ENCODE data around the gene PTH2R.
"Not testable (repeated sequence)": the region's sequence is repeated elsewhere in the genome, so short reads cannot be mapped to it uniquely, and the experiment has no call there.

PTH2R gene

DNA sequence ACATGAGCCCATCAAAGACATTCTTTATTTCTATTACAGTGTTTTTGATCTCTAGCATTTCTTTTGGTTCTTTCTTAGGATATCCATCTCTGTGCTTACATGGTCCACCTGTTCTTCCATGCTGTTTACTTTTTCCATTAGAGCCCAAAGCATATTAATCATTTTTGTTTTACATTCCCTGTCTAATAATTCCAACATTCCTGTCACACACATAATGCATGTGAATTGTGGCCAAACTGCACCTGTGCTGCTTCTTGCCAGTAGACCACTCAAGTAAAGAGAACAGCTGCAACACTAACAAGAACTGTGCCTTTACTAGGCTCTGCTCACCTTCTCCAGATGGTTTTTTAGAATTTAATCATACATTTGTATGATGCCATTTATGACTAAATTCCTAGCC lies 103.0 kb downstream of the PTH2R start:
- DNase-seq (ENCODE audit: low read depth) = no peak
- H3K4me3 ChIP-seq (ENCODE audit: low read depth, low read length) = no peak overlapping the region
- in situ Hi-C loops (cut with HindIII; ENCODE audit: low sequenced_read_pairs) = no loop called here
- TF ChIP-seq, protein P1, sequence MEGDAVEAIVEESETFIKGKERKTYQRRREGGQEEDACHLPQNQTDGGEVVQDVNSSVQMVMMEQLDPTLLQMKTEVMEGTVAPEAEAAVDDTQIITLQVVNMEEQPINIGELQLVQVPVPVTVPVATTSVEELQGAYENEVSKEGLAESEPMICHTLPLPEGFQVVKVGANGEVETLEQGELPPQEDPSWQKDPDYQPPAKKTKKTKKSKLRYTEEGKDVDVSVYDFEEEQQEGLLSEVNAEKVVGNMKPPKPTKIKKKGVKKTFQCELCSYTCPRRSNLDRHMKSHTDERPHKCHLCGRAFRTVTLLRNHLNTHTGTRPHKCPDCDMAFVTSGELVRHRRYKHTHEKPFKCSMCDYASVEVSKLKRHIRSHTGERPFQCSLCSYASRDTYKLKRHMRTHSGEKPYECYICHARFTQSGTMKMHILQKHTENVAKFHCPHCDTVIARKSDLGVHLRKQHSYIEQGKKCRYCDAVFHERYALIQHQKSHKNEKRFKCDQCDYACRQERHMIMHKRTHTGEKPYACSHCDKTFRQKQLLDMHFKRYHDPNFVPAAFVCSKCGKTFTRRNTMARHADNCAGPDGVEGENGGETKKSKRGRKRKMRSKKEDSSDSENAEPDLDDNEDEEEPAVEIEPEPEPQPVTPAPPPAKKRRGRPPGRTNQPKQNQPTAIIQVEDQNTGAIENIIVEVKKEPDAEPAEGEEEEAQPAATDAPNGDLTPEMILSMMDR (IDR thresholded peaks at IDR 0.05; ENCODE audit: low read depth, low read length, missing control alignments) = no peak

DNA sequence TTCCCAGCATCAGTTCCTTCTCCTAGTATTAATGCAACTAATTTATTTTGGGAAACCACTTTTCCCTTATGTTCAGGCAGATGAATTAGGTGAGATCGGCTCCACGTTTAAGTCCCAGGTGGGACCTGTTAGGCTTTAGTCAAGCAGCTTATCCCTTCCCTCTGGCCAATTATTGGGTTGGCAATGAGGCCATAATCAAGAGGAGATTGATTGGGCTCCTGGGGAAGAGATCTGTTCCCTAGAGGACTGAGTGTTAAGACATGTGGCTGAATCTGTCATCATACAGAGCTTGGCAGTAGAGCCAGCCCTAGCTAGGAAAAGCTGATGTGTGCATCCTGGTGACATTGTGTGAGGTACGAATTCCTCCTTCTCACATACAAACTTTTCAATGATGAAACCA lies 104.4 kb downstream of the PTH2R start:
- H3K4me3 ChIP-seq (ENCODE audit: low read depth, low read length) = no peak overlapping the region
- in situ Hi-C loops (cut with HindIII; ENCODE audit: low sequenced_read_pairs) = no loop called here
- no peak for DNase-seq (ENCODE audit: low read depth)
- TF ChIP-seq, protein P1 (IDR thresholded peaks at IDR 0.05; ENCODE audit: low read depth, low read length, missing control alignments) = no peak

DNA sequence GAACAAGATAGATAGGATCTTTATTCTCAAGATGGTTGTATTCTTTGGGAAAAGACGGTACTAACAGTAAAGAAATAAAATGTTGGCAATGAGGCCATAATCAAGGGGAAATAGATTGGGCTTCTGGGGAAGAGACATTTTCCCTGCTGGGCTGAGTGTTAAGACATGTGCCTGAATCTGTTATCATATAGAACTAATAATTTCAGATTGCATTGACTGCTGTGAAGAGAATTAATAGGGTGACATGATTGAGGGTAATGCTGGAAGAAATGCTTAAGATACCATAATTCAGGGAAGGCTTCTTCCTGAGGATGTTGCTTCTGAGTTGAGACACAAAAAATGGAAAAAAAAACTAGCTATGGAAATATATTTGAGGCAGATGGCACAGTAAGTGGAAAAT lies 105.0 kb downstream of the PTH2R start:
- no peak overlapping the region for H3K4me3 ChIP-seq (ENCODE audit: low read depth, low read length)
- in situ Hi-C loops (cut with HindIII; ENCODE audit: low sequenced_read_pairs) = no loop called here
- DNase-seq (ENCODE audit: low read depth) = no peak
- TF ChIP-seq, protein P1 (IDR thresholded peaks at IDR 0.05; ENCODE audit: low read depth, low read length, missing control alignments) = no peak

DNA sequence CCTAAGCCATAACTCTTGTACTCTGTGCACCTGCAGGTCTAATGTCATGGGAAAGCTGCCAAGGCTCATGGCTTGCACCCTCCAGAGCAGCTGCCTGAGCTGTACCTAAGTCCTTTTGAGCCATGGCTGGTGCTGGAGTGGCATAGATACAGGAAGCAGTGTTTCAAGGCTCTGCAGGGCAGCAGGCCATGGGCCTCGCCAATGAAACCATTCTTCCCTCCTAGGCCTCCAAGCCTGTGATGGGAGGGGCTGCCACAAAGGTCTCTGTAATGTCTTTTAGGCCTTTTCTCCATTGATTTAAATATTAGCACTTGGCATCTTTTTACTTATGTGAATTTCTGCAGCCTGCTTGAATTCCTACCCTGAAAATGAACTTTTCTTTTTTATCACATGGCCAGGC lies 108.5 kb downstream of the PTH2R start:
- in situ Hi-C loops (cut with HindIII; ENCODE audit: low sequenced_read_pairs) = no loop called here
- no peak for DNase-seq (ENCODE audit: low read depth)
- H3K4me3 ChIP-seq (ENCODE audit: low read depth, low read length) = no peak overlapping the region
- TF ChIP-seq, protein P1 (IDR thresholded peaks at IDR 0.05; ENCODE audit: low read depth, low read length, missing control alignments) = no peak

- DNase-seq (ENCODE audit: low read depth); H3K4me3 ChIP-seq (ENCODE audit: low read depth, low read length); in situ Hi-C loops (cut with HindIII; ENCODE audit: low sequenced_read_pairs): not testable (repeated sequence)
Observed at GRCh38 chr2:208523069-208523468, 116.5 kb downstream of the PTH2R start.

DNA sequence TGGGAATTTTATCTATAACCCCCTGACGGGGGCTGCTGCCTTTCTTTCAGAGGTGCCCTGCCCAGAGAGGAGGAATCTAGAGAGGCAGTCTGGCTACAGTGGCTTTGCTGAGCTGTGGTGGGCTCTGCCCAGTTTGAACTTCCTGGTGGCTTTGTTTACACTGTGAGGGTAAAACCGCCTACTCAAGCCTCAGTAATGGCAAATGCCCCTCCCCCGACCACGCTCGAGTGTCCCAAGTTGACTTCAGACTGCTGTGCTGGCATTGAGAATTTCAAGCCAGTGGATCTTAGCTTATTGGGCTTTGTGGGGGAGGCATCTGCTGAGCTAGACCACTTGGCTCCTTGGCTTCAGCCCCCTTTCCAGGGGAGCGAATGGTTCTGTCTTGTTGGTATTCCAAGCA lies 118.6 kb downstream of the PTH2R start:
- DNase-seq (ENCODE audit: low read depth); in situ Hi-C loops (cut with HindIII; ENCODE audit: low sequenced_read_pairs): not testable (repeated sequence)

GRCh38 chr2:208529796-208530195 lies 123.2 kb downstream of the PTH2R start:
- in situ Hi-C loops (cut with HindIII; ENCODE audit: low sequenced_read_pairs) = no loop called here
- no peak overlapping the region for H3K4me3 ChIP-seq (ENCODE audit: low read depth, low read length)
- DNase-seq (ENCODE audit: low read depth) = no peak
- TF ChIP-seq, protein P1 (IDR thresholded peaks at IDR 0.05; ENCODE audit: low read depth, low read length, missing control alignments) = no peak

More for the DNA sequence above, 118.6 kb downstream of the PTH2R start:
- H3K4me3 ChIP-seq (ENCODE audit: low read depth, low read length) = not testable (repeated sequence)

GRCh38 chr2:208531361-208531760 lies 124.8 kb downstream of the PTH2R start:
- no peak for DNase-seq (ENCODE audit: low read depth)
- no peak overlapping the region for H3K4me3 ChIP-seq (ENCODE audit: low read depth, low read length)
- TF ChIP-seq, protein P1 (IDR thresholded peaks at IDR 0.05; ENCODE audit: low read depth, low read length, missing control alignments) = no peak
- in situ Hi-C loops (cut with HindIII; ENCODE audit: low sequenced_read_pairs) = no loop called here

- DNase-seq (ENCODE audit: low read depth); in situ Hi-C loops (cut with HindIII; ENCODE audit: low sequenced_read_pairs); H3K4me3 ChIP-seq (ENCODE audit: low read depth, low read length): not testable (repeated sequence)
Observed at GRCh38 chr2:208535578-208535977, 129.0 kb downstream of the PTH2R start.

Data from astrocyte of the cerebellum (primary cell).